ENCODE data around the gene MTNR1A.
"Not testable (repeated sequence)": the region's sequence is repeated elsewhere in the genome, so short reads cannot be mapped to it uniquely, and the experiment has no call there.

MTNR1A gene

DNA sequence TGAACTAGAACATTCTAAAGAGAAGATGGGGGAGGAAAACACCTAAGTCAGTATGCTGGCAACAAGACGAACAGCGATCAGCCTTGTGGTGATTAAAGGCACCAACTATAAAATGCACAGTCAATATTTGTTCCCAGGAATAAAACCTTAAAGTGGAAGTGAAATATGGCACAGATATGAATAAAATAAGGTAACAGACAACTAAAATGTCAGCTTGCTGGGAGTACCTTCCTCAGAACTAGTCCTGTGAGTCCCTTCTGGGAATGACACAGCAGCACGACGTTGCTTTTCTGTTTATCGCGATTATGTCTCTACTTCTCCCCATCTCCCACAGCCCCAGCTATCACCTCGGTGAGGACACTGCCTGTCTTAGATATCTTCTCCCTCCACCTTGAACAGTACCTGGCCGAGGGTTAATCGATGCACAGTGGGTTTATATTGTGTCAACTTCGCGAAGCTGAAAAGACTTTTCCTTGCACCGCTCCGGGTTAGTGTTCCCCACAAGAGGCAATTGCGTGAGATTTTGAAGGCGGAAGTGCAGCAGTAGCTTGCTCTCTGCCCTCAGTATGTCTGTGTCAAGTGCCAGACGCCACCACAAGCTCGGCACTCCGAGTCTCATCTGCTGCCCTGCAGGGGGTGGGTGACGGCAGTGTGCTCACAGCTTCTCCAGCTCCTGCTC lies 17.4 kb downstream of the MTNR1A start:
- H3K9me3 ChIP-seq (ENCODE audit: control insufficient read depth in 1 of 2, low read length in 2 of 2): no peaks in the 10 kb centered on the region

DNA sequence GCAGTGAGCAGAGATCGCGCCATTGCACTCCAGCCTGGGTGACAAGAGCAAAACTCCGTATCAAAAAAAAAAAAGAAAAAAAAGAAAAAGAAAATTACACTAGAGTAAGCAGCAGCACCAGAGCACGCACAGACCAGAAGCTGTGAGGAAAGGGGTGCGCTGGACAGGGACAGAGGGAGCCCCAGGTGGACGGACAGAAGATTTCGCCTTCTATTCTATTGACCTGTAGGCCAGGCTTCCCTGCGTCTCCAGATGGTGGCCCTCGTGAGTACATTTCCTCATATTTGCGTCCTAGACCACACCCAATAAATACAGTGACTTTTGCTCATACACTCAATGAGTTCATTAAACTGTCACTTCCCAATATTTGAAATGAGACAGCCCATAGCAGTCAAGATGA lies 19.1 kb downstream of the MTNR1A start:
- no peak overlapping the region for H3K27ac ChIP-seq (ENCODE audit: low read depth, low read length)
- no peaks in the 10 kb centered on the region for H3K9me3 ChIP-seq (ENCODE audit: control insufficient read depth in 1 of 2, low read length in 2 of 2)
- no peak overlapping the region for H3K4me3 ChIP-seq (ENCODE audit: low read depth in 1 of 2, low read length in 2 of 2)
- H3K9ac ChIP-seq (ENCODE audit: low read depth in 1 of 2, low read length in 2 of 2): no peak overlapping the region
- H3K4me1 ChIP-seq (ENCODE audit: control insufficient read depth in 1 of 2, insufficient read depth in 2 of 2, low read length in 2 of 2): no peaks in the 10 kb centered on the region
- H3K27me3 ChIP-seq (ENCODE audit: control insufficient read depth in 1 of 2, insufficient read depth in 2 of 2, low read length in 2 of 2): no peaks in the 10 kb centered on the region
- no peaks in the 10 kb centered on the region for H3K36me3 ChIP-seq (ENCODE audit: control insufficient read depth in 1 of 2, insufficient read depth in 2 of 2, low read length in 2 of 2)

More for the DNA sequence above, 17.4 kb downstream of the MTNR1A start:
- no peak overlapping the region for H3K9ac ChIP-seq (ENCODE audit: low read depth in 1 of 2, low read length in 2 of 2)
- H3K27me3 ChIP-seq (ENCODE audit: control insufficient read depth in 1 of 2, insufficient read depth in 2 of 2, low read length in 2 of 2): no peaks in the 10 kb centered on the region
- no peak overlapping the region for H3K4me3 ChIP-seq (ENCODE audit: low read depth in 1 of 2, low read length in 2 of 2)
- no peaks in the 10 kb centered on the region for H3K4me1 ChIP-seq (ENCODE audit: control insufficient read depth in 1 of 2, insufficient read depth in 2 of 2, low read length in 2 of 2)
- H3K36me3 ChIP-seq (ENCODE audit: control insufficient read depth in 1 of 2, insufficient read depth in 2 of 2, low read length in 2 of 2): no peaks in the 10 kb centered on the region
- no peak overlapping the region for H3K27ac ChIP-seq (ENCODE audit: low read depth, low read length)

DNA sequence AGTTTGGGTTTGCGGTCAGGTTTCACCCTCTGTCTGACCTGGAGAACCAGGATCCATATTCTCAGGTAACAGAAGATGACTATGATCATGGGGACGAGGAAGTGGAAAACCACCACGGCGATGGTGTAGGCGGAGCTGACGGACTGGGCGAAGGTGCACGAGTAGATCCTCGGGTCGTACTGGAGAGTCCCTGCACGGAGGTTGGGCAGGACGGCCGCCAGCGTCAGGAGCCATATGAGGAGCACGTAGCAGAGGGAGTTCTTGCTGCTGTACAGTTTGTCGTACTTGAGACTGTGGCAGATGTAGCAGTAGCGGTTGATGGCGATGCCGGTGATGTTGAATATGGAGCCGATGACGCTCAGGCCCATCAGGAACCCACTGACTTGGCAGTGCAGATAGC lies 21.3 kb downstream of the MTNR1A start:
- no peak overlapping the region for H3K27ac ChIP-seq (ENCODE audit: low read depth, low read length)
- no peak overlapping the region for H3K9ac ChIP-seq (ENCODE audit: low read depth in 1 of 2, low read length in 2 of 2)
- no peaks in the 10 kb centered on the region for H3K9me3 ChIP-seq (ENCODE audit: control insufficient read depth in 1 of 2, low read length in 2 of 2)
- H3K4me1 ChIP-seq (ENCODE audit: control insufficient read depth in 1 of 2, insufficient read depth in 2 of 2, low read length in 2 of 2): no peaks in the 10 kb centered on the region
- H3K4me3 ChIP-seq (ENCODE audit: low read depth in 1 of 2, low read length in 2 of 2): no peak overlapping the region
- H3K36me3 ChIP-seq (ENCODE audit: control insufficient read depth in 1 of 2, insufficient read depth in 2 of 2, low read length in 2 of 2): no peaks in the 10 kb centered on the region
- H3K27me3 ChIP-seq (ENCODE audit: control insufficient read depth in 1 of 2, insufficient read depth in 2 of 2, low read length in 2 of 2): no peaks in the 10 kb centered on the region

DNA sequence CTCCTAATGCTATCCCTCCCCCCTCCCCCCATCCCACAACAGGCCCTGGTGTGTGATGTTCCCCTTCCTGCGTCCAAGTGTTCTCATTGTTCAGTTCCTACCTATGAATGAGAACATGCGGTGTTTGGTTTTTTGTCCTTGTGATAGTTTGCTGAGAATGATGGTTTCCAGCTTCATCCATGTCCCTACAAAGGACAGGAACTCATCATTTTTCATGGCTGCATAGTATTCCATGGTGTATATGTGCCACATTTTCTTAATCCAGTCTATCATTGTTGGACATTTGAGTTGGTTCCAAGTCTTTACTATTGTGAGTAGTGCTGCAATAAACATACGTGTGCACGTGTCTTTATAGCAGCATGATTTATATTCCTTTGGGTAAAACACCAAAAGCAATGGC lies 31.4 kb downstream of the MTNR1A start:
- not testable (repeated sequence) for H3K4me1 ChIP-seq (ENCODE audit: control insufficient read depth in 1 of 2, insufficient read depth in 2 of 2, low read length in 2 of 2); H3K9ac ChIP-seq (ENCODE audit: low read depth in 1 of 2, low read length in 2 of 2); H3K9me3 ChIP-seq (ENCODE audit: control insufficient read depth in 1 of 2, low read length in 2 of 2); H3K27me3 ChIP-seq (ENCODE audit: control insufficient read depth in 1 of 2, insufficient read depth in 2 of 2, low read length in 2 of 2); H3K36me3 ChIP-seq (ENCODE audit: control insufficient read depth in 1 of 2, insufficient read depth in 2 of 2, low read length in 2 of 2); H3K4me3 ChIP-seq (ENCODE audit: low read depth in 1 of 2, low read length in 2 of 2); H3K27ac ChIP-seq (ENCODE audit: low read depth, low read length)

DNA sequence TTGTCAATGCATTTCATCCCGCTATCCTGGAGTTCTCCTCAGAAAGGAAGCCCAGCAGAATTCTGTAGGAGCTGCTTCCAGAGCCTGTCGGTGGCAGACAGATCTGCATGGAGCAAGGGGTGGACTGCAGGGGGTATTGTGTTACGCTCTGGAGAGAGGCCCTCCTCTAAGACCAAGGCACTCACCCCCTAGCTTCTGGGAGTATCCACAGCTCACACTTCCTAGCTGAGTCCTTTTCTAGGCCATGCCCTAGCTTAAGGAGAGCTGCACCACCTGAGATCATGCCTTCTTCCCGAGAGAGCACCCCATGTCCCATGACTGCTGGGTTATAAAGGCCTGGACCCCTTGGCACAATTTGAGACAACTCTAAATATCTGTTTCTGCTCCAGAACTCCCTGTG lies 39.1 kb downstream of the MTNR1A start:
- H3K27ac ChIP-seq (ENCODE audit: low read depth, low read length): no peak overlapping the region

DNA sequence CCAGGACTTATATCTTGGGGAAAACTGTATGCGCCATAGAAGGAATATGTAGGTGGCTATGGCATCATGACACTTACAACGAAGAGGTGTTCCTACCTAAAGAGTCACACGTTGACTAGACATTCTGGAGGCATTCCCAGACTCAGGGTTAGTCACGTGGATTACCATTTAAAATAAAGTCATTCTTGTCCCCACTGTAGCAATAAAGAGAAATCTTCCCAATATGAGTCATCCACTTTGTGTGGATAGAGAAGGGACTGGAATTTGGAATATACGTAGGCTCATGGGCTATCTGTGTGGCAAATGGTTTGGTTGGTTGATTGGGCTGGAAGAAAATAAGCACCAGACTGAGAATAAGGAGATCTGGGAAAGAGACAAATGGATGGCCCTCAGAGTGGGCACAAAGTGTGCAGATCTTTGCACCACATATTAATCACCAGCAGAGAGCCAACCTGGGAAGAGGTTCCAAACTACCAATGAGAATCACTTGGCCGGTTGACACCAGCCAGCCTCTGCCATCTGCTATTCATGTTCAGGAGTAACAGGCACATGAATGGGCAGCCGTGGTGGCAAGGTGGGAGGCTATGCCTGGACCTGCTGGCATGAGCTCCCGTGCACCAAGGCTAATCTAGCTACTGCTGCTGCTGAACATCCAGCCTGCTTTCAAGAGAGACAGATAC lies 41.0 kb downstream of the MTNR1A start:
- no peaks in the 10 kb centered on the region for H3K4me1 ChIP-seq (ENCODE audit: control insufficient read depth in 1 of 2, insufficient read depth in 2 of 2, low read length in 2 of 2)
- H3K27ac ChIP-seq (ENCODE audit: low read depth, low read length): no peak overlapping the region
- no peak overlapping the region for H3K4me3 ChIP-seq (ENCODE audit: low read depth in 1 of 2, low read length in 2 of 2)
- H3K27me3 ChIP-seq (ENCODE audit: control insufficient read depth in 1 of 2, insufficient read depth in 2 of 2, low read length in 2 of 2): no peaks in the 10 kb centered on the region
- H3K36me3 ChIP-seq (ENCODE audit: control insufficient read depth in 1 of 2, insufficient read depth in 2 of 2, low read length in 2 of 2): no peaks in the 10 kb centered on the region
- H3K9me3 ChIP-seq (ENCODE audit: control insufficient read depth in 1 of 2, low read length in 2 of 2): peaks cover 0 to 2% of the 10 kb centered on the region in 2 donors
- no peak overlapping the region for H3K9ac ChIP-seq (ENCODE audit: low read depth in 1 of 2, low read length in 2 of 2)

More for the DNA sequence above, 39.1 kb downstream of the MTNR1A start:
- Histone ChIP-seq H3K27me3 (ENCODE audit: control insufficient read depth in 1 of 2, insufficient read depth in 2 of 2, low read length in 2 of 2) (no peaks in the 10 kb centered on the region), H3K4me3 (ENCODE audit: low read depth in 1 of 2, low read length in 2 of 2) (no peak overlapping the region), H3K4me1 (ENCODE audit: control insufficient read depth in 1 of 2, insufficient read depth in 2 of 2, low read length in 2 of 2) (no peaks in the 10 kb centered on the region), H3K9ac (ENCODE audit: low read depth in 1 of 2, low read length in 2 of 2) (no peak overlapping the region), H3K36me3 (ENCODE audit: control insufficient read depth in 1 of 2, insufficient read depth in 2 of 2, low read length in 2 of 2) (no peaks in the 10 kb centered on the region), H3K9me3 (ENCODE audit: control insufficient read depth in 1 of 2, low read length in 2 of 2) (no peaks in the 10 kb centered on the region)

DNA sequence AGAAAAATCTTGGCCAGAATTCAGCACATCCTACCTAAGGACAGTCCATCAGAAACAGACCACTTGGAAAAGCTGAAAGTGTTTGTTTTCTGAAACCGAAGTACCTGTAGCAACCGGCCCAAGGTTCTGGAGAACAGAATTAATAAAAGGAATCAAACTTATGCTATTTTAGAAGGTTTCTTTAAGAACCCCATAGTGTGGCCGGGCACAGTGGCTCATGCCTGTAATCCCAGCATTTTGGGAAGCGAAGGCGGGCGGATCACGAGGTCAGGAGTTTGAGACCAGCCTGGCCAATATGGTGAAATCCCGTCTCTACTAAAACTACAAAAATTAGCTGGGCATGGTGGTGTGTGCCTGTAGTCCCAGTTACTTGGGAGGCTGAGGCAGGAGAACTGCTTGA lies 50.6 kb downstream of the MTNR1A start:
- not testable (repeated sequence) for H3K27ac ChIP-seq (ENCODE audit: low read depth, low read length); H3K9ac ChIP-seq (ENCODE audit: low read depth in 1 of 2, low read length in 2 of 2); H3K36me3 ChIP-seq (ENCODE audit: control insufficient read depth in 1 of 2, insufficient read depth in 2 of 2, low read length in 2 of 2); H3K27me3 ChIP-seq (ENCODE audit: control insufficient read depth in 1 of 2, insufficient read depth in 2 of 2, low read length in 2 of 2); H3K9me3 ChIP-seq (ENCODE audit: control insufficient read depth in 1 of 2, low read length in 2 of 2); H3K4me3 ChIP-seq (ENCODE audit: low read depth in 1 of 2, low read length in 2 of 2); H3K4me1 ChIP-seq (ENCODE audit: control insufficient read depth in 1 of 2, insufficient read depth in 2 of 2, low read length in 2 of 2)

DNA sequence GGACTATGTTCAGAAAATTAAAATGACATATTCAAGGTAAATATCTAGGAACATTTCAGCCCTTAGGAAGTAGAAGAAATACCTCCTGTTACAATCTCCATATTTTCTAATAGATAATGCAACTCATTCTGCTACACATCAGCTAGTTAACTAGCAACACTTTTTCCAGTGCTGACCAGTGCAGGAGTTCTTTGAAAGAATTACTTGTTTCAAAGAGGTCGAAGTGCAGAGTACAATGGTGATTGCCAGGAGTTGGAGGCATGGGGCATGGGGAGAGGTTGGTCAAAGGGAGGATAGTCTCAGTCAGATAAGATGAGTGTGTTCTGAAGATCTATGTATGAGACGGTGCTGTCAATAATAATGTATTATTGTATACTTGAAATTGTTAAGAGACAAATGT lies 53.1 kb downstream of the MTNR1A start:
- no peak overlapping the region for H3K27ac ChIP-seq (ENCODE audit: low read depth, low read length)

DNA sequence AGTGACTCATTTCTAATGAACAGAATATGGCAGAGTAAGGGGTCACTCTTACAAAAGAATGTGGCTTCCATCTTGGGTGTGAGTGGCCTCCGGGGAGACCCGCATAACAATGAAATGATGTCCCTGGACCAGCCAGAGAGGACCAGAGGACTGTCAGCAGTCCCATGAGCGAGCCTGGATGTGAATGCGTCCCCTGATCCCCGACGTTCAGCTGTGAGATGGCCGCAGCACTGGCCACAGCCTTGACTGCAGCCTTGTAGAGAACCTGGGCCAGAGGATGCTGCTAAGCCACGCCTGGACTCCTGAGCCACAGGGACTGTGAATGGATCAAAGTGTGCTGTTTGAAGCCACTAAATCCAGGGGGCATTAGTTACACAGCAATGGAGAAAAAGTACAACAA lies 53.8 kb downstream of the MTNR1A start:
- H3K36me3 ChIP-seq (ENCODE audit: control insufficient read depth in 1 of 2, insufficient read depth in 2 of 2, low read length in 2 of 2): no peaks in the 10 kb centered on the region
- no peaks in the 10 kb centered on the region for H3K4me1 ChIP-seq (ENCODE audit: control insufficient read depth in 1 of 2, insufficient read depth in 2 of 2, low read length in 2 of 2)
- H3K27ac ChIP-seq (ENCODE audit: low read depth, low read length): no peak overlapping the region
- H3K9me3 ChIP-seq (ENCODE audit: control insufficient read depth in 1 of 2, low read length in 2 of 2): no peaks in the 10 kb centered on the region
- H3K27me3 ChIP-seq (ENCODE audit: control insufficient read depth in 1 of 2, insufficient read depth in 2 of 2, low read length in 2 of 2): no peaks in the 10 kb centered on the region
- H3K4me3 ChIP-seq (ENCODE audit: low read depth in 1 of 2, low read length in 2 of 2): no peak overlapping the region
- no peak overlapping the region for H3K9ac ChIP-seq (ENCODE audit: low read depth in 1 of 2, low read length in 2 of 2)

More for the DNA sequence above, 53.1 kb downstream of the MTNR1A start:
- Histone ChIP-seq H3K4me3 (ENCODE audit: low read depth in 1 of 2, low read length in 2 of 2) (no peak overlapping the region), H3K9ac (ENCODE audit: low read depth in 1 of 2, low read length in 2 of 2) (no peak overlapping the region), H3K4me1 (ENCODE audit: control insufficient read depth in 1 of 2, insufficient read depth in 2 of 2, low read length in 2 of 2) (no peaks in the 10 kb centered on the region), H3K27me3 (ENCODE audit: control insufficient read depth in 1 of 2, insufficient read depth in 2 of 2, low read length in 2 of 2) (no peaks in the 10 kb centered on the region), H3K36me3 (ENCODE audit: control insufficient read depth in 1 of 2, insufficient read depth in 2 of 2, low read length in 2 of 2) (no peaks in the 10 kb centered on the region), H3K9me3 (ENCODE audit: control insufficient read depth in 1 of 2, low read length in 2 of 2) (no peaks in the 10 kb centered on the region)

DNA sequence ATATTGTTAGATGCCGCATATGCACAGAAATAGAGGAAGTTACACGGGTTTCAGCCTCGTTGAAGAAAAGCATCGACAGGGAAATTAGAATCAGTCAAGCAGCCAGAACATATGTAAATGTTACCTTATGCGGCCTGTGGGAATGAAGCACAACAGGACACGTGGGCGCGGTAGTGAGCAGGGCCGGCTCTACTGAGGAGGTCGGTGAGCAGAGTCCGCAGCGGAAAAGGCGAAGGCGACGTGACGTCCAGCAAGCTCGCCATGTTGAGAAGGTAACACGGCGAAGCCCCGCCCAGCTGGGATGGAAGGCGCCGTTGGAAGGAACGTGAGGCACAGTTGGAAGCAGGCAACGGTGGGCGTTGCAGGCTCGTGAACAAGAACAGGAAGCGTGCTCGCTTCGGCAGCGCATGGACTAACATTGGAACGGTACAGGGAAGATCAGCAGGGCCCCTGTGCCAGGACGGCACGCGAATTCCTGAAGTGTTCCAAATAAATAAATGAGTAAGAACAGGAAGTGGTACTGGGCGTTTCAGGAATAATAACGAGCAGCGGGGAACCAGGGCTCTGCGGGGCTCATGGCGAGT lies 54.6 kb downstream of the MTNR1A start:
- Histone ChIP-seq H3K27ac (ENCODE audit: low read depth, low read length) (no peak overlapping the region), H3K36me3 (ENCODE audit: control insufficient read depth in 1 of 2, insufficient read depth in 2 of 2, low read length in 2 of 2) (no peaks in the 10 kb centered on the region), H3K4me3 (ENCODE audit: low read depth in 1 of 2, low read length in 2 of 2) (peak overlapping the region in 1 of 2 donors; percentile 26), H3K9me3 (ENCODE audit: control insufficient read depth in 1 of 2, low read length in 2 of 2) (no peaks in the 10 kb centered on the region), H3K9ac (ENCODE audit: low read depth in 1 of 2, low read length in 2 of 2) (no peak overlapping the region), H3K27me3 (ENCODE audit: control insufficient read depth in 1 of 2, insufficient read depth in 2 of 2, low read length in 2 of 2) (no peaks in the 10 kb centered on the region), H3K4me1 (ENCODE audit: control insufficient read depth in 1 of 2, insufficient read depth in 2 of 2, low read length in 2 of 2) (no peaks in the 10 kb centered on the region)

Data from duodenal mucosa (tissue), 2 donors.